ENCODE measurements around the gene RANBP17. TPM values are rescaled to one million over a fixed set of nuclear protein-coding genes. Genes with fewer than 3 reads are reported as not detected.

RANBP17 gene
- 2.1 to 3.0 TPM (median 2.6 TPM) in 5 replicates for total RNA-seq (2022; extraction: Qiagen RNA extraction; ENCODE audit: low read depth)

DNA sequence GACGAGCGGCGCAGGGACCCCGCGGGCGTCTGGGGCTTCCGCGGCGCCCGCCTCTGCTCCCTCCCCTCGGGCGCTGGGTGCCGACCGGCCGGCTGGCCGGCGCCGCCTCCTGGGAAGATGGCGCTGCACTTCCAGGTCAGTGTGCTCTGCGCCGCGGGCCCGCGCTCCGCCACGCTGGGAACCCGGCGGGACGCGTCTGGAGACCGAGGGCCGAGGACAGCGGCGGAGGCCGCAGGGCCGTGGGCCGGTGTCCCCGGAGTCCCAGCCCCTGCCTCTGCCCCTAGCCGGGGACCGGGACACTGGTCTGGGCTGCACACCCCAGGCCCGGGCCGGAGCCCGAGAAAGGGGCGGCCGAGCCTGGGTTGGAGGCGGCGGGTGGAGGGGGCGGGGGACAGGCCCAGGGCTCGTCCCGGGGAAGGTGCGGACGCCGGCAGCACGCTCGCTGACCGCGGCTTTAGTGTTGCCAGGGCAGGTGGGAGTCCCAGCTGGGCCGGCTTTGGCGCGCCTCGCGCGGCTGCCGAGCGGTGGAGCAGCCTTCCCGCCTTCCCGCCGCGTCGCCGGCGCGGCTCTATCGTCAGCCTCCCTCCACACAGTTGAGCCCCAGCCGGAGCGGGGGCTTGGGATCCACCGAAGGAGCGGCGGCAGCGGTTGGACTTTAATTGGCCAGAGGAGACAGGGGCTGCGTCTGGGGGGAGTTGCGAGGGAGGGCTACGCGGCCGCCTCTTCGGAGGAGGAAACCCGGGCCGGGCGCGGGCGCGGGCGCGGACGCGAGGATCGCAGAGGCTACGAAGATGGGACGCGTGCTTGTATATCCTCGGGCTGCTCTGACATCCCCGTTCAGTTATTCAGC is at the start of gene RANBP17:
Gene RANBP17, plus strand, starts transcription at position 102 of the 850 bp plus-strand sequence.

GRCh38 chr5:171308453-171309275 is 446.8 kb downstream of the RANBP17 start, which contains the start of gene TLX3:
TSS of gene TLX3 (plus strand) at chr5:171309248. CDS start at chr5:171309366, 118 bp downstream.

Other genes with a start within 250 kb of the RANBP17 start
- gene GABRP, start 78.3 kb upstream of the RANBP17 start, total RNA-seq (2022; extraction: Qiagen RNA extraction; ENCODE audit: low read depth) = not detected in 5 replicates

Measured in A549 treated with ZK216348 at 1 μM for 4 hours (cell line).